Mucosa of rectum (tissue), 2 donors: ENCODE measurements around the gene SEPTIN5.

Source experiments
- H3K27ac ChIP-seq, 2 donors: one replicate each; pipeline ENCODE4 v1.7.0; 2013; ENCODE audit warnings: inconsistent platforms in 2 of 2, low read depth in 2 of 2, low read length in 2 of 2
- H3K27me3 ChIP-seq, 2 donors: one replicate each; pipeline ENCODE4 v1.7.0; 2013; ENCODE audit warnings: low read length in 2 of 2; ENCODE audit not compliant: control insufficient read depth in 2 of 2, insufficient read depth in 2 of 2
- H3K36me3 ChIP-seq, 2 donors: one replicate each; pipeline ENCODE4 v1.7.0; 2013; ENCODE audit warnings: low read length in 2 of 2; ENCODE audit not compliant: control insufficient read depth in 2 of 2, insufficient read depth in 2 of 2
- H3K4me1 ChIP-seq, 2 donors: one replicate each; pipeline ENCODE4 v1.7.0; 2013; ENCODE audit warnings: low read length in 2 of 2, mild to moderate bottlenecking in 1 of 2; ENCODE audit not compliant: control insufficient read depth in 2 of 2, insufficient read depth in 2 of 2
- H3K4me3 ChIP-seq, 2 donors: one replicate each; pipeline ENCODE4 v1.7.0; 2013; ENCODE audit warnings: low read length in 2 of 2
- H3K9ac ChIP-seq, 2 donors: one replicate each; pipeline ENCODE4 v1.7.0; 2013; ENCODE audit warnings: low read length in 2 of 2, low read depth in 1 of 2, mild to moderate bottlenecking in 1 of 2
- H3K9me3 ChIP-seq, 2 donors: one replicate each; pipeline ENCODE4 v1.7.0; 2013; ENCODE audit warnings: low read length in 2 of 2; ENCODE audit not compliant: control insufficient read depth in 2 of 2
- donor health status: healthy.
- donor health status: Normal muscosa, but diverticular disease.

SEPTIN5 gene

GRCh38 chr22:19756288-19757128, 42.2 kb downstream of the SEPTIN5 start:
- Histone ChIP-seq H3K9me3 (no peaks in the 10 kb centered on the region), H3K4me3 (peak overlapping the region in 1 of 2 donors; percentile 41), H3K9ac (no peak overlapping the region), H3K4me1 (peaks cover 0 to 4% of the 10 kb centered on the region in 2 donors), H3K36me3 (no peaks in the 10 kb centered on the region), H3K27me3 (peaks cover 53 to 58% of the 10 kb centered on the region in 2 donors), H3K27ac (no peak overlapping the region)

GRCh38 chr22:19757140-19757984, 43.1 kb downstream of the SEPTIN5 start:
- no peaks in the 10 kb centered on the region for H3K36me3 ChIP-seq
- H3K27me3 ChIP-seq = peaks cover 61 to 63% of the 10 kb centered on the region in 2 donors
- H3K4me3 ChIP-seq = peak overlapping the region in 1 of 2 donors; percentile 41
- no peak overlapping the region for H3K9ac ChIP-seq
- H3K9me3 ChIP-seq = no peaks in the 10 kb centered on the region
- H3K27ac ChIP-seq = no peak overlapping the region
- peaks cover 0 to 4% of the 10 kb centered on the region in 2 donors for H3K4me1 ChIP-seq

- H3K9me3 ChIP-seq = no peaks in the 10 kb centered on the region
- peaks cover 0 to 4% of the 10 kb centered on the region in 2 donors for H3K4me1 ChIP-seq
- no peaks in the 10 kb centered on the region for H3K36me3 ChIP-seq
- no peak overlapping the region for H3K27ac ChIP-seq
- H3K4me3 ChIP-seq = no peak overlapping the region
- peaks cover 68% of the 10 kb centered on the region in 2 donors for H3K27me3 ChIP-seq
- no peak overlapping the region for H3K9ac ChIP-seq
These were observed 43.9 kb downstream of the SEPTIN5 start for GRCh38 chr22:19757985-19758895.

- no peaks in the 10 kb centered on the region for H3K9me3 ChIP-seq
- no peak overlapping the region for H3K27ac ChIP-seq
- peaks cover 0 to 4% of the 10 kb centered on the region in 2 donors for H3K4me1 ChIP-seq
- peaks cover 67 to 68% of the 10 kb centered on the region in 2 donors for H3K27me3 ChIP-seq
- H3K36me3 ChIP-seq = no peaks in the 10 kb centered on the region
- H3K9ac ChIP-seq = no peak overlapping the region
- H3K4me3 ChIP-seq = no peak overlapping the region
These were observed 44.7 kb downstream of the SEPTIN5 start for GRCh38 chr22:19758896-19759426.

- Histone ChIP-seq H3K4me1 (peaks cover 0 to 4% of the 10 kb centered on the region in 2 donors), H3K27ac (no peak overlapping the region), H3K4me3 (no peak overlapping the region), H3K9me3 (no peaks in the 10 kb centered on the region), H3K27me3 (peaks cover 63 to 68% of the 10 kb centered on the region in 2 donors), H3K36me3 (no peaks in the 10 kb centered on the region), H3K9ac (no peak overlapping the region)
These were observed 45.2 kb downstream of the SEPTIN5 start for GRCh38 chr22:19759427-19760057.

GRCh38 chr22:19760058-19760950, 46.0 kb downstream of the SEPTIN5 start, which contains the start of gene TBX1:
Gene TBX1, plus strand, starts transcription at chr22:19760778. Its CDS starts 66 bp downstream, at chr22:19760844.
- peaks cover 0 to 4% of the 10 kb centered on the region in 2 donors for H3K4me1 ChIP-seq

GRCh38 chr22:19760951-19761724, 46.8 kb downstream of the SEPTIN5 start:
- peaks cover 65 to 67% of the 10 kb centered on the region in 2 donors for H3K27me3 ChIP-seq
- H3K27ac ChIP-seq = no peak overlapping the region
- no peak overlapping the region for H3K4me3 ChIP-seq
- no peaks in the 10 kb centered on the region for H3K36me3 ChIP-seq
- no peak overlapping the region for H3K9ac ChIP-seq
- H3K9me3 ChIP-seq = no peaks in the 10 kb centered on the region
- H3K4me1 ChIP-seq = peaks cover 0 to 4% of the 10 kb centered on the region in 2 donors

More at GRCh38 chr22:19760058-19760950, 46.0 kb downstream of the SEPTIN5 start, which contains the start of gene TBX1:
- Histone ChIP-seq H3K4me3 (no peak within 1 kb of the TSS), H3K27ac (no peak within 1 kb of the TSS), H3K9me3 (no peaks in the 10 kb centered on the region), H3K9ac (no peak within 1 kb of the TSS), H3K27me3 (peaks cover 67 to 69% of the 10 kb centered on the region in 2 donors), H3K36me3 (no peaks in the 10 kb centered on the region)
